GM18526 (cell line): ENCODE measurements around the gene FAT2.

Experiments used
- POLR2A ChIP-seq: IDR thresholded peaks from 3 replicates; pipeline ENCODE4 v1.6.1; 2011; ENCODE audit not compliant: insufficient read length; ENCODE audit errors: extremely low read depth

Gene FAT2

GRCh38 chr5:151591144-151591819 is at the start of gene FAT2:
Gene FAT2 (minus strand): TSS chr5:151591331. CDS start chr5:151568931, 22,400 bp downstream.
- TF ChIP-seq POLR2A: no peak

GRCh38 chr5:151638619-151639018 is 47.5 kb upstream of the FAT2 start:
- TF ChIP-seq POLR2A: no peak

- no peak for TF ChIP-seq POLR2A
These were observed 46.5 kb upstream of the FAT2 start for GRCh38 chr5:151637676-151638075.

- no peak for TF ChIP-seq POLR2A
These were observed 42.8 kb upstream of the FAT2 start for GRCh38 chr5:151633892-151634291.

GRCh38 chr5:151632941-151633340 is 41.8 kb upstream of the FAT2 start:
- TF ChIP-seq POLR2A: no peak

GRCh38 chr5:151632524-151632923 is 41.4 kb upstream of the FAT2 start:
- TF ChIP-seq POLR2A: no peak

- TF ChIP-seq POLR2A: no peak
These were observed 40.8 kb upstream of the FAT2 start for GRCh38 chr5:151631941-151632340.

GRCh38 chr5:151630088-151630487 is 39.0 kb upstream of the FAT2 start:
- no peak for TF ChIP-seq POLR2A

GRCh38 chr5:151628112-151628823 is 37.1 kb upstream of the FAT2 start:
- TF ChIP-seq POLR2A: no peak

GRCh38 chr5:151627650-151628049 is 36.5 kb upstream of the FAT2 start:
- no peak for TF ChIP-seq POLR2A

- no peak for TF ChIP-seq POLR2A
These were observed 34.2 kb upstream of the FAT2 start for GRCh38 chr5:151625285-151625684.

- TF ChIP-seq POLR2A: no peak
These were observed 33.3 kb upstream of the FAT2 start for GRCh38 chr5:151624476-151624875.

- no peak for TF ChIP-seq POLR2A
These were observed 31.4 kb upstream of the FAT2 start for GRCh38 chr5:151622367-151623088.

- no peak for TF ChIP-seq POLR2A
These were observed 29.3 kb upstream of the FAT2 start for GRCh38 chr5:151620461-151620840.

- TF ChIP-seq POLR2A: no peak
These were observed 28.8 kb upstream of the FAT2 start for GRCh38 chr5:151619812-151620460.

GRCh38 chr5:151618907-151619306 is 27.8 kb upstream of the FAT2 start:
- no peak for TF ChIP-seq POLR2A
